Endothelial cell (in vitro differentiated cells): ENCODE data around the gene ENTPD2. TPM values are rescaled to one million over a fixed set of nuclear protein-coding genes. Genes with fewer than 3 reads are reported as not detected.

Experiments used
- DNase-seq: peaks from one replicate; pipeline ENCODE4 v3.0.0; 2021; ENCODE audit warnings: low spot score
- H3K27ac Mint-ChIP-seq: one replicate; pipeline ENCODE4 v1.8.0; 2021; ENCODE audit warnings: mixed read lengths, inconsistent platforms; ENCODE audit not compliant: unreplicated experiment
- H3K27me3 Mint-ChIP-seq: one replicate; pipeline ENCODE4 v1.8.0; 2021; ENCODE audit warnings: mild to moderate bottlenecking, moderate library complexity, mixed read lengths, inconsistent platforms; ENCODE audit not compliant: unreplicated experiment
- H3K36me3 Mint-ChIP-seq: one replicate; pipeline ENCODE4 v1.8.0; 2021; ENCODE audit warnings: mild to moderate bottlenecking, low read depth, mixed read lengths, inconsistent platforms; ENCODE audit not compliant: unreplicated experiment
- H3K4me1 Mint-ChIP-seq: one replicate; pipeline ENCODE4 v1.8.0; 2021; ENCODE audit warnings: mild to moderate bottlenecking, mixed read lengths, inconsistent platforms; ENCODE audit not compliant: unreplicated experiment
- H3K4me3 Mint-ChIP-seq: one replicate; pipeline ENCODE4 v1.8.0; 2021; ENCODE audit warnings: mild to moderate bottlenecking, mixed read lengths, inconsistent platforms; ENCODE audit not compliant: unreplicated experiment
- H3K9me3 Mint-ChIP-seq: one replicate; pipeline ENCODE4 v1.8.0; 2021; ENCODE audit warnings: mixed read lengths, inconsistent platforms; ENCODE audit not compliant: unreplicated experiment
- total RNA-seq: library from RNA; stranded (reverse); fragmentation: NEBNext Ultra II Directional; extraction: Animal tissue kit (Norgen Biotek cat#: 25700); gene quantifications from one replicate; pipeline ENCODE4 v1.2.1, GENCODE V29; 2021; ENCODE audit not compliant: unreplicated experiment
- TF ChIP-seq, protein P1 (sequence below): fragments of 200-600 bp; sonication (generic); IDR thresholded peaks from one replicate; pipeline ENCODE4 v1.5.0; 2021; ENCODE audit warnings: antibody characterized with exemption; ENCODE audit not compliant: unreplicated experiment

ENTPD2 gene
- total RNA-seq, 1 donor from 2014 or later, result 55.6 TPM

- Mint-ChIP-seq H3K9me3 (no peaks in the 10 kb centered on the region), H3K27ac (no peak within 1 kb of the TSS), H3K4me1 (no peaks in the 10 kb centered on the region), H3K36me3 (no peaks in the 10 kb centered on the region), H3K4me3 (no peak within 1 kb of the TSS), H3K27me3 (peaks cover 8% of the 10 kb centered on the region)
- TF ChIP-seq, protein P1, sequence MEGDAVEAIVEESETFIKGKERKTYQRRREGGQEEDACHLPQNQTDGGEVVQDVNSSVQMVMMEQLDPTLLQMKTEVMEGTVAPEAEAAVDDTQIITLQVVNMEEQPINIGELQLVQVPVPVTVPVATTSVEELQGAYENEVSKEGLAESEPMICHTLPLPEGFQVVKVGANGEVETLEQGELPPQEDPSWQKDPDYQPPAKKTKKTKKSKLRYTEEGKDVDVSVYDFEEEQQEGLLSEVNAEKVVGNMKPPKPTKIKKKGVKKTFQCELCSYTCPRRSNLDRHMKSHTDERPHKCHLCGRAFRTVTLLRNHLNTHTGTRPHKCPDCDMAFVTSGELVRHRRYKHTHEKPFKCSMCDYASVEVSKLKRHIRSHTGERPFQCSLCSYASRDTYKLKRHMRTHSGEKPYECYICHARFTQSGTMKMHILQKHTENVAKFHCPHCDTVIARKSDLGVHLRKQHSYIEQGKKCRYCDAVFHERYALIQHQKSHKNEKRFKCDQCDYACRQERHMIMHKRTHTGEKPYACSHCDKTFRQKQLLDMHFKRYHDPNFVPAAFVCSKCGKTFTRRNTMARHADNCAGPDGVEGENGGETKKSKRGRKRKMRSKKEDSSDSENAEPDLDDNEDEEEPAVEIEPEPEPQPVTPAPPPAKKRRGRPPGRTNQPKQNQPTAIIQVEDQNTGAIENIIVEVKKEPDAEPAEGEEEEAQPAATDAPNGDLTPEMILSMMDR, result no peak
- no peak for DNase-seq
These were observed 21.8 kb downstream of the ENTPD2 start, which contains the start of gene FUT7 for GRCh38 chr9:137031904-137032640. Gene FUT7, minus strand, starts transcription at chr9:137032088. Its CDS starts 97 bp downstream, at chr9:137031991.

DNA sequence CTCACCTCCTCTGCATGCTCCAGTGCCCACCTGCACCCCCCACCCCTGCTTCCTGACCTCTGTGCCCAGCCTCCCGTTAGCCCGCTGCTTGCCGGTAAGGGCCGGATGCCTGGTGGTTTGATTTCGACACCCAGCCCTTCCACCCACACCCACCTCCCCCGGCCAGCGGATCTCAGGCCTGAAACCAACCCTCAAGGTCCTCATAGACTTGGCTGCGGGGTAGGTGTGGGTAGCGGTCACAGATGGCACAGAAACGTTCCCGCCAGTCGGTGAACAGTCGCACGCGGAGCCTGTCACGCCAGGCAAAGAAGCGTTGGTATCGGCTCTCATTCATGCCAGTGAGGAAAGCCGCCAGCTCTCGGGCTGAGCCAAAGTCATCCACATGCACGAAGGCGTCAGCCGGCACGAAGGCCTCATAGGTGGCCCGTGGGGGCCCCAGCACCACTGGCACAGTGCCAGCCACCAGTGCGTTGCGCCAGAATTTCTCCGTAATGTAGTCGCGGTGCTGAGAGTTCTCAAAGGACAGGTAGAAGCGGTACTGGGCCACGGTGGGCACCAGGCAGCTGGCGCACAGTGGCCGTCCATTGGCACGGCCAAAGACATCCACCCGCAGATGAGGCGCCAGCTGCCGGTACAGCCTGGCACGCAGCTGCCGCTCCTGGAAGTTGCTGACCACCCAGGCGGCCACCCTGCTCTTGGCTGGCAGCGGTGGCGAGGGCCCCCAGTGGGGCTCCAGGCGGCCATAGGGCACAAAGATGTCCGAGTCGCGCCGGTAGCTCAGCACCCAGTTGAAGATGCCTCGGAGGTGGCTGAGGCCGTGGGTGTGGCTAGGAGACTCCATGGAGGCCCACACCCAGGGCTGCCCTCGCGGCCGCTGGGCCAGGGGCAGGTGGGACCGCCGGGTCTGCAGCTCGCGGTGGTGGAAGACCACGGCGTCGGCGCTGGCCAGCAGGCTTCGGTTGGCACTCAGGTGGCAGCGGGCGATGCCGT lies 23.0 kb downstream of the ENTPD2 start:
- peaks cover 12% of the 10 kb centered on the region for H3K27me3 Mint-ChIP-seq
- no peak overlapping the region for H3K4me3 Mint-ChIP-seq
- H3K27ac Mint-ChIP-seq, result no peak overlapping the region
- DNase-seq, result no peak
- H3K36me3 Mint-ChIP-seq, result no peaks in the 10 kb centered on the region
- H3K9me3 Mint-ChIP-seq, result no peaks in the 10 kb centered on the region
- TF ChIP-seq, protein P1, result no peak
- H3K4me1 Mint-ChIP-seq, result no peaks in the 10 kb centered on the region

DNA sequence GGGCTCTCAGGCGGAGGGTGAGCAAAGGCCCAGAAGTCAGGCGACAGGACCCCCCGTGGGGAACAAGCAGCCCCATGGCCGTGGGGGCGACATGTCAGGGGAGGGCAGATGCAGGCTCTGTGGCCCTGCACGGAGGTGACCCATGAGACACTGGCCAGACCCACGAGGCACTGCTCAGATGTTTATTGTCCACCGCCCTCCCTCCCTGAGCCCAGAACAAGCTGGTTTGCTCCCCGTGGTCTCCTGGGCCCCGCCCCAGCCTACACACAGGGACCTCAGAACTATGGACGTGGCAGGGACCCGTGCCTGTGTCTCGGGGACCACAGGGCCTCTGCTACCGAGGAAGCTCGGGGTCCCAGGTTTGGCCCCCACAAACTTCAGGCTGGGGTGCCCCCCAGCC lies 23.9 kb downstream of the ENTPD2 start:
- no peaks in the 10 kb centered on the region for H3K4me1 Mint-ChIP-seq
- H3K27me3 Mint-ChIP-seq, result peaks cover 12% of the 10 kb centered on the region
- TF ChIP-seq, protein P1, result no peak
- H3K9me3 Mint-ChIP-seq, result no peaks in the 10 kb centered on the region
- H3K4me3 Mint-ChIP-seq, result no peak overlapping the region
- H3K36me3 Mint-ChIP-seq, result no peaks in the 10 kb centered on the region
- no peak overlapping the region for H3K27ac Mint-ChIP-seq
- DNase-seq, result no peak

- Mint-ChIP-seq H3K27ac (no peak overlapping the region), H3K27me3 (peaks cover 12% of the 10 kb centered on the region), H3K4me1 (no peaks in the 10 kb centered on the region), H3K4me3 (no peak overlapping the region), H3K9me3 (no peaks in the 10 kb centered on the region), H3K36me3 (no peaks in the 10 kb centered on the region)
- TF ChIP-seq, protein P1, result peak; percentile 66
- DNase-seq, result peak; percentile 88
These were observed 24.6 kb downstream of the ENTPD2 start for GRCh38 chr9:137029058-137029936.
